Chondrocyte (in vitro differentiated cells): Measurements from ENCODE around the gene PCDHB1. TPM values are rescaled to one million over a fixed set of nuclear protein-coding genes. Genes with fewer than 3 reads are reported as not detected.
A peak's percentile ranks its signal among the peaks of the same experiment; 100 is the strongest.

Experiments used
- DNase-seq: peaks from one replicate; pipeline ENCODE4 v3.0.0; 2021; ENCODE audit warnings: mixed read lengths, low spot score
- H3K27ac Mint-ChIP-seq: one replicate; pipeline ENCODE4 v1.8.0; 2021; ENCODE audit warnings: mild to moderate bottlenecking, moderate library complexity, mixed read lengths; ENCODE audit not compliant: unreplicated experiment
- H3K27me3 Mint-ChIP-seq: 2 replicates; pipeline ENCODE4 v1.8.0; 2021; ENCODE audit warnings: low read depth, mixed read lengths
- H3K36me3 Mint-ChIP-seq: 2 replicates; pipeline ENCODE4 v1.8.0; 2021; ENCODE audit warnings: low read depth, mixed read lengths
- H3K4me1 Mint-ChIP-seq: 2 replicates; pipeline ENCODE4 v1.8.0; 2021; ENCODE audit warnings: low read depth, mild to moderate bottlenecking, mixed read lengths
- H3K4me3 Mint-ChIP-seq: one replicate; pipeline ENCODE4 v1.8.0; 2021; ENCODE audit warnings: mild to moderate bottlenecking, moderate library complexity, mixed read lengths; ENCODE audit not compliant: unreplicated experiment
- H3K9me3 Mint-ChIP-seq: 2 replicates; pipeline ENCODE4 v1.8.0; 2021; ENCODE audit warnings: low read depth, mixed read lengths
- total RNA-seq: library from RNA; stranded (reverse); gene quantifications from 3 replicates; pipeline ENCODE4 v1.2.1, GENCODE V29; 2021
- TF ChIP-seq, protein P1 (sequence below): fragments of 200-600 bp; sonication (generic); IDR thresholded peaks from 2 replicates; pipeline ENCODE4 v1.5.0; 2021; ENCODE audit warnings: antibody characterized with exemption, mild to moderate bottlenecking, moderate library complexity

PCDHB1 gene
- total RNA-seq, 1 donor from 2014 or later, result 0.05 TPM

DNA sequence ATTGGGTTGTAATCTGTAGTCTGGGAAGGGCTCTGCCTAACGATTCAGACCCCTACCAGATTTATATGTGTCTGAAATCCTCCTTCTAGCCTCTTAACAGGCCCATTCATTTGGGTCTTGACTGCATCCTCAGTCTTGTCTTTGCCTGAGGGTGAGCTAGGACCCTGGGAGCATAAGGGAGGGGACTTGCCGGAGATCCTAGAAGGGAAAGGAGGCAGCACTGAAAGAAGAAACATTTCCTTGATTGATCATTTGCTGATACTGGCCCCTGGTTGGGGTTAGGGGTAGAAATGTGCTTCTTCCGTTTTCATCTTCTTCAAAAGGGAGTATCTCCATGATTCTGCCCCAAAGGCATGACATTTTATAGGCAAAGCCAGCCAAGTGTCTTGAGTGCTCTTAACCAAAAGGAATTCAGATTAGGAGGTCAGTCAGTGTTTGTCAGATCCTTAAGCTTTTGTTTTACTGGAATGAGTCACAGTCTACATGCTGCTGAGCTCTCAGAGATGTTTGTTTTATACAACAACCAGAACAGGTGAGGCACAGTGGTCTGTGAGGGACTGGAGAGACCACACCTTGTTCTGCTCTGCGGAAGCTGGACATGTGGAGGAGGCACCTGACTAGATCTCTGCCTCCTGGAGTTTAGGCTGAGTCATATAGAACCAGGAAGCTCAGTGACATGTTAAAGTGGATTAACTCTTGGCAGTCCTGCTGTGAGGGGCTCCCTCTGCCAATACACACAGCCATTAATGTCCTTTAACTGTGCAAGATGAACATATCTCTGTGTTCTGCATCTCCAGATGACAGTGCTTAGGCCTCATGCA lies 47.2 kb upstream of the PCDHB1 start:
- Mint-ChIP-seq H3K27me3 (no peaks in the 10 kb centered on the region), H3K27ac (peak overlapping the region; percentile 17), H3K4me3 (no peak overlapping the region), H3K36me3 (peaks cover 9% of the 10 kb centered on the region), H3K9me3 (no peaks in the 10 kb centered on the region), H3K4me1 (peaks cover 26% of the 10 kb centered on the region)
- no peak for DNase-seq
- TF ChIP-seq, protein P1, sequence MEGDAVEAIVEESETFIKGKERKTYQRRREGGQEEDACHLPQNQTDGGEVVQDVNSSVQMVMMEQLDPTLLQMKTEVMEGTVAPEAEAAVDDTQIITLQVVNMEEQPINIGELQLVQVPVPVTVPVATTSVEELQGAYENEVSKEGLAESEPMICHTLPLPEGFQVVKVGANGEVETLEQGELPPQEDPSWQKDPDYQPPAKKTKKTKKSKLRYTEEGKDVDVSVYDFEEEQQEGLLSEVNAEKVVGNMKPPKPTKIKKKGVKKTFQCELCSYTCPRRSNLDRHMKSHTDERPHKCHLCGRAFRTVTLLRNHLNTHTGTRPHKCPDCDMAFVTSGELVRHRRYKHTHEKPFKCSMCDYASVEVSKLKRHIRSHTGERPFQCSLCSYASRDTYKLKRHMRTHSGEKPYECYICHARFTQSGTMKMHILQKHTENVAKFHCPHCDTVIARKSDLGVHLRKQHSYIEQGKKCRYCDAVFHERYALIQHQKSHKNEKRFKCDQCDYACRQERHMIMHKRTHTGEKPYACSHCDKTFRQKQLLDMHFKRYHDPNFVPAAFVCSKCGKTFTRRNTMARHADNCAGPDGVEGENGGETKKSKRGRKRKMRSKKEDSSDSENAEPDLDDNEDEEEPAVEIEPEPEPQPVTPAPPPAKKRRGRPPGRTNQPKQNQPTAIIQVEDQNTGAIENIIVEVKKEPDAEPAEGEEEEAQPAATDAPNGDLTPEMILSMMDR, result no peak

- Mint-ChIP-seq H3K27me3 (no peaks in the 10 kb centered on the region), H3K36me3 (peaks cover 20% of the 10 kb centered on the region), H3K9me3 (no peaks in the 10 kb centered on the region), H3K4me3 (no peak overlapping the region), H3K27ac (no peak overlapping the region), H3K4me1 (peaks cover 9% of the 10 kb centered on the region)
- no peak for DNase-seq
- TF ChIP-seq, protein P1, result no peak
Observed at GRCh38 chr5:141007791-141008190, 43.4 kb upstream of the PCDHB1 start.

DNA sequence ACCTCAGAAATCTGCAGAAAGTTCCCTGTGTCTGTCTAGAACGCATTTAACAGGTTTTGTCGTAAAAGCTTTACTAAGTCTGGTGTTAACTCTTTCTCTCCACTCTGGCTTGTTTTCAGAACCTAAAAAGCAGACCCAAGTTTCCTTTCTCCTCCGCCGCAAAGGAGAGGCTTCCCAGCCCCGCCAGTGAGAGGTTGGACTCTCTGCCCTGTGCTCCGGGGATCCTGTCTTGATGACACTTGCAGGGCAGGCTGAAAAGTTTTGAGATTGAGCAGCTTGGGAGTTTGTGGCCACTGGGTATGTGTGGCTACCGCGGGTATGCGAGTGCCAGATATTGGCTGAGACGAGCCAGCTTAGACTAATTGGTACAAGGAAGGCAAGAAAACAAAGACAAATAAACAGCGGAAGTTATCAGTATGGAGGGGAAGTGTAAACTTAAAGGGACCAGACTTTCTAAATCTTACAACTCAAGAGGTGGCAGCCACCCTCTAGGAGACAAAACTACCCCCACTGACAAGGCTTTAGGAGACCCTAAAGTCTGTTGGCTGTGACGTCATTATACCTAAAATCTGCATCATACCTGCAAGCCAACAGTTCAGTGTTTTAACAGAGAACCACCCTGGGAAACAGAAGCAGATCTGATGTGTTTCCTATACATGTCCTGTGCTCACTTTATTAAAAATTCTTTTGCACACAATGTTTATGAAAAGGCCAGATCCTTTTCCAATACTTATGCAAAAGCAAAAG lies 41.0 kb upstream of the PCDHB1 start:
- Mint-ChIP-seq H3K9me3 (no peaks in the 10 kb centered on the region), H3K27me3 (no peaks in the 10 kb centered on the region), H3K4me3 (no peak overlapping the region), H3K27ac (no peak overlapping the region), H3K36me3 (peaks cover 22% of the 10 kb centered on the region), H3K4me1 (no peaks in the 10 kb centered on the region)
- DNase-seq, result no peak
- TF ChIP-seq, protein P1, result no peak

DNA sequence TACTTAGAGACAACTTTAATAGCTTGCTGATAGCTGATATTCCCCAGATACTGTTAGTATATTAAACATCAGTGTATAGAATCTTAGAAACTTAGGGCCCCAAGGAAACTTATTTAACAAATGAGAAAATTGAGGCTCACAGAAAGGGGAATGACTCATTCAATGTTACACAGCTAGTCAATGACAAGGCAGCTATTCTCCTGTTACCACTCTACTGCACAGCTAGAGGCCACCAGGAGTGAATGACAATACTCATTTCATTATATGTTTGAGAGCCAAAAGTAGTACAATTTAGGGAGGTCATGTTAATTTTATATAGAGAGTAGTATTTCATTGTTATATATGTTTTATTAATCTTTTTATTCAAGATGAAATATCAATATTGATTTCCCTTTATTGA lies 33.2 kb upstream of the PCDHB1 start:
- no peaks in the 10 kb centered on the region for H3K27me3 Mint-ChIP-seq

DNA sequence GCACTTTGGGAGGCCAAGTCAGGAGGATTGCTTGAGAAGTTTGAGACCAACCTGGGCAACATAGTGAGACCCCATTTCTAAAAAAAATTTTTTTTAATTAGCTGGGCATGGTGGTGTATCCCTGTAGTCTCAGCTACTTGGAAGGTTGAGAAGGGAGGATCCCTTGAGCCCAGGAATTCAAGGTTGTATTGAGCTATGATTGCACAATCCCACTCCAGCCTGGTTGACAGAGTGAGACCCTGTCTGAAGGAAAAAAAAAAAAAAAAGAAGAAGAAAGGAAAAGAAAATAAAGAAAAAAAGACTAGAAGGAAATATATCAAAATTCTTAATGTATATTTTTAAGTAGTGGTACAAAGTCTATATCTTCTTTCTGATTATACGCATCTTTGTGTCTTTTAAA lies 28.8 kb upstream of the PCDHB1 start:
- Mint-ChIP-seq H3K27ac (no peak overlapping the region), H3K4me1 (no peaks in the 10 kb centered on the region), H3K9me3 (peaks cover 3% of the 10 kb centered on the region), H3K36me3 (no peaks in the 10 kb centered on the region), H3K27me3 (no peaks in the 10 kb centered on the region), H3K4me3 (no peak overlapping the region)
- no peak for DNase-seq
- TF ChIP-seq, protein P1, result no peak

More for the DNA sequence above, 33.2 kb upstream of the PCDHB1 start:
- no peak for DNase-seq
- H3K27ac Mint-ChIP-seq, result no peak overlapping the region
- TF ChIP-seq, protein P1, result no peak
- H3K4me1 Mint-ChIP-seq, result no peaks in the 10 kb centered on the region
- no peak overlapping the region for H3K4me3 Mint-ChIP-seq
- no peaks in the 10 kb centered on the region for H3K9me3 Mint-ChIP-seq
- peaks cover 2% of the 10 kb centered on the region for H3K36me3 Mint-ChIP-seq
